Activated gamma-delta T cell treated with anti-CD3 and anti-CD28 coated beads, Interleukin-2, amount 50 U/mL, for 16 hours (primary cell): ENCODE measurements around the gene C1RL.
A peak's percentile ranks its signal among the peaks of the same experiment; 100 is the strongest.

ENCODE experiments used
- DNase-seq: peaks from one replicate; pipeline ENCODE4 v3.0.0-alpha.2; 2020; ENCODE audit warnings: low read depth

The C1RL gene

DNA sequence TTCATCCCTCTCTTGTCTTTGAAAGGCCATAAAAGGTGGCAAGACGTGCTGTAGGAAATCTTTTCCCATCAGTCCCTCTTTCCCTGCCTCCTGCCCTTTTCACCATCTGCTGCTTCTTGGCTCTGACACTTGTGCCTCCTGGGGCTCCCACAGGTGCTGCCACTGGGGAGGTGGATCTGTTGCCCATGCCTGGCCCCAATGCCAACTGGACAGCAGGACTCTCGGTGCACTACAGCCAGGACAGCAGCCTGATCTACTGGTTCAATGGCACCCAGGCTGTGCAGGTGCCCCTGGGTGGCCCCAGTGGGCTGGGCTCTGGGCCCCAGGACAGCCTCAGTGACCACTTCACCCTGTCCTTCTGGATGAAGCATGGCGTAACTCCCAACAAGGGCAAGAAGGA is 27.7 kb upstream of the C1RL start:
- no peak for DNase-seq

DNA sequence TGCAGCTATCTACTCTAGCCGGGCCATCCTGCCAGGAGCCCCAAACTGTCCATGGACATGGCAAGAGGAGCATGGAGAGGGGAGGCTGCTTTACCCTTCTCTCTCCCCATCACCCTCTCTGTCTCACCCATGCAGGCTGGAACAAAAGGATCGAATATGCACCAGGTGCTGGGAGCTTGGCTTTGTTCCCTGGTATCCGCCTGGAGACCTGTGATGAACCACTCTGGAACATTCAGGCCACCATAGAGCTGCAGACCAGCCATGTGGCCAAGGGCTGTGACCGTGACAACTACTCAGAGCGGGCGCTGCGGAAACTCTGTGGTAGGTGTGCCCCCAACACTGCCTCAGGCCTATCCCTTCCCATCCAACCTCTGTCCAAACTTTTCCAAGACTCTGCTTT is 27.1 kb upstream of the C1RL start:
- DNase-seq, result no peak

DNA sequence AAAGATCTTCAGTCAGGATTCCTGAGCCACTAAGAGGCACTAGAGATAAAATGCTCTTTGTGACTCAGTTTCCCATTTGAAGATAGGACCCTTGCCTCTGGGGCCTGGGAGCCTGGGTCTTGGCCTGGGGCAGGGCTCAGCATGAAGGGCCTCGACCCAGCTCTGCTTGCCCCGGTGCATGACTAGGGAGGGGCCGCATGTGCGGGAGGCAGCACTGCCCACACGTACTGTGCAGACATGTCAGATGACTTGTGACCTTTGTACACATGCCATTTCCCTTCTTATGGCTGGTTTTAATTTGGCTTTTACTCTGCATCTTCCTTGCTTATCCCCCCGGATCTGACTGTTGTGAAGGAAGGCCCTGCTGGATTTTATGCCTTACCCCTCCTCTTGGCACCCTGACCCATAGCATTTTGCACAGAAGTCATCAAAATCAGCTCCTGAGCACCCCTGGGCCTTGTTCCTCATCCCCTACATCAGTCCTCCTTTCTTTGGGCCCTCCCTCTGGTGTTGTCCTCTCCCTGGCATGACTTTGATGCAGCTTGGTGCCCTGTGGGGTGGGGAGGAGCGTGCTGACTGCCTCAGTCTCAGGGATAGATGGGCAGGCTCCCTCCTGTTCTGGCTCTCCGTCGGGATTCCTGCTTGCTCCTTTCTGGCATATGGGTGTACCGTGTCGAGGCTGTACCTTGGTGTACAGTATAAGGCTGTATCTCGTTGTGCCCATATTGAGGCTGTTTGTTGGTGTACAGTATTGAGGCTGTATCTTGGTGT is 25.6 kb upstream of the C1RL start:
- DNase-seq, result no peak

DNA sequence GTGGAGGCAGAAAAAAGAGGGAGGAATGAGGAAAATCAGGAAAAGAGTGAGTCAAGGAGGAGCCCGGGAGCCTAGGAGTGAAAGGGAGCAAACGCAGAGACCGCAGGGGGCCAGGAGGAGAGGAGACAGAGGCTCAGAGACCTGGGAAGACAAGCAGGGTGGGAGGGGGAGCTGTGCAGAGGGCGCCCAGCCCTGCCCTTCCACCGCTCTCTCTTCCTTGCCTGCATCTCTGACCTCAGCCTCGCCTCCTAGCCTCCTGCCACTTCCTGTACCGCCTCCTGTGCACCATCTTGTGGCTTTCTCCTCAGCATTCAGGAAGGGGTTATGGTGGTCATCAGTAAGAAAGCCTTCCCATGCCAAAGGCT is 22.5 kb upstream of the C1RL start:
- no peak for DNase-seq

DNA sequence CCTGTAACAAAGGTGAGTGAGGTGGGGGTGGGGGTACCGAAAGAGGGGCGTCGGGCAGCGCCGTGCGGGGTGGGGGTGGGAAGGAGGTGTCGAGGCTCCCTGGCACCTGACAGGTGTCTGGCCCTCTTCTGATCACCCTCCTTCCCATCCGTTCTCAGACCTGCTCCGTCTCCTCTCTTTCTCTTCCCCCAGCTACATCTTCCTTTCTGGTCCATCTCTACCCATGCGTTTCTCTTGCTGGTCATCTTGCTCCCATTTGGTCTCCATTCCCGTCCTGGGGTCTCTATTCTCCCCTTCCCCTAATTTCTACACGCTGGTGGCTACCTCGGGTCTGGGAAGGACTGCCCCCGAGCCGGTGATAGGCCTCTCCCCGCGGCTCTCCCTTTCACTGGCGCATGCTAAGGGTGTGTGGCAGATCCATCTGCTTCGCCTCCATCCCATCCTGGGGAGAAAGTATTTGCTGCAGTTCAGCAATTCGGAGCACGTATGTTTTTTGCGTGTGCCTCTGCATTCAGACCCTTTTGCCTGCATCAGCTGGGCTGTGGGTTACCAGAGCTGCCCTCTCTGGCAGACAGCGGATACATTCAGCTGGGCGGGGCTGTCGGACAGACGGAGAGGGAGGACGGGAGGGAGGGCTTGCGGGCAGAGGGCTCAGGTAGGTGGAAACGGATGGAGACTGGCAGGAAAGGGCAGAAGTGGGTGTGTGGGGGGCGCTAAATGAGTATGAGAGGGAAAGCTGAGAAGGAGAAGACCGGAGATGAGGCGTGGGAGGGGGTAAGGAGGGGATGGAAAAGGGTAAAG is 21.9 kb upstream of the C1RL start:
- peak; percentile 29 for DNase-seq

DNA sequence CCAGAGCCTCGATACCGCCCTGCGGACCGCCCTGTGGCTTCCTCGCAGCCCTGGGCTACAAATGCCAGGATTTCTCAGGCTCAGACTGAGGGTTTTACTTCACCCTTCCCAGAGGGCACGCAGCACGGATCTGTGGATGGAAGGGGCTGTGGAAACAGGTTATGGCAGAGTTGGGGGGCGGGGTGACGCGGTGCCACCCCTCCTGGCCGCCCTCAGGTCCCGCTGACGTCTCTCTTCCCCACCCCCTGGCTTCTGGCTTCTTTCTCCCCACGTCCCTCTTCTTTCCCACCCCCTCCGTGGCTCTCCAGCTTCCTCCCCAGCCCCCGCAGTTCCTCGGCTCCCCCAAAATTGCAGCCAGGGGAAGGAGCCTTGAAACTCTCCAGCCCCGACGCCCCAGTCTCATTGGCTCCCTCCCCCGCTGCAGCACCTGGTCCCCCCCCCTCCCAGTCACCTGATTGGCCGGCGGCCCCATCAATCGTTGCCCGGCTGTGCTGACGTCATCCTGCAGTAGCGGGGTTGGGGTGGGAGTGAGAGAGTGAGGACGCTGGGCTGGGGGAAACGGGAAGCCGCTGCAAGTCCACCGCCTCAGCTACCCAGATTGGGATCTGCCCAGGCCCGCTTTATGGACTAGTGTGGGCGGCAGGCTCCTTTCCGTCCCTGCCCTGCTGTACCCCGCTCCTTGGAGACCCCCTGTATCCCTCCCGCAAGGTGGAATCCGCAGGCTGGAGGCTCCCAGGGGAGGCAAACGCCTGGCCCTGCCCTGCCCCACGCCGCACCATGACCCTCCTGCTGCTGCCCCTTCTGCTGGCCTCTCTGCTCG is 21.1 kb upstream of the C1RL start, which contains the start of gene CLSTN3:
TSS of gene CLSTN3 (plus strand) at position 500 of the 820 bp plus-strand sequence. CDS start at position 778, 278 bp downstream.
- DNase-seq, result peak; percentile 79

DNA sequence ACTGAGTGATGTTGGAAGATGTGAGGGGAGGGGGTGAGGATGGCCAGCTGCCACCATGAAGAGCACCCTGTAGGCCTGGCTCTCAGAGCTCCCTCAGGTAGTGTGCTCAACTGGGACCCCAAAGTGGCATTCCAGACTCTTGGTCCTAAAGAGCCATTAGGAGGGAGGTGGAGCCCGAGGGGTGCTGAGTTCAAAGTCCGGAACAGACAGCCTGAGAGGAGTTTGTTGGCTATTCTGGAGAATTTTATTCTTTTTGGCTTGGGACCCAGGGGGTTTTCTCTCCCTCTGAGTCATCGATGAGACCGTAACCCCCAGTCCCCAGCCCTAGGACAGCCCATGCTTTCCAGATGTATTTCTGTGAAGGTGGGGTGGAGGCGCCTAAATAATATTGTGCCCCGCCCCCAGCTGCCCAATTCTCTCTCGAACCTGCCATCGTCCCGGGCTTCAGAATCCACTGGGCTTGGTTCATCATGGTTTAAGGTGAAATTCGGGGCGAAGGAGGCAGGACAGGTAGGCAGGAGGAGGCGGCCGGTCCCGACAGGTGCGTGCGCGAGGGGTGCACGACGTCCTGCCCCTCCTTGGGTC is 20.4 kb upstream of the C1RL start:
- DNase-seq, result no peak

DNA sequence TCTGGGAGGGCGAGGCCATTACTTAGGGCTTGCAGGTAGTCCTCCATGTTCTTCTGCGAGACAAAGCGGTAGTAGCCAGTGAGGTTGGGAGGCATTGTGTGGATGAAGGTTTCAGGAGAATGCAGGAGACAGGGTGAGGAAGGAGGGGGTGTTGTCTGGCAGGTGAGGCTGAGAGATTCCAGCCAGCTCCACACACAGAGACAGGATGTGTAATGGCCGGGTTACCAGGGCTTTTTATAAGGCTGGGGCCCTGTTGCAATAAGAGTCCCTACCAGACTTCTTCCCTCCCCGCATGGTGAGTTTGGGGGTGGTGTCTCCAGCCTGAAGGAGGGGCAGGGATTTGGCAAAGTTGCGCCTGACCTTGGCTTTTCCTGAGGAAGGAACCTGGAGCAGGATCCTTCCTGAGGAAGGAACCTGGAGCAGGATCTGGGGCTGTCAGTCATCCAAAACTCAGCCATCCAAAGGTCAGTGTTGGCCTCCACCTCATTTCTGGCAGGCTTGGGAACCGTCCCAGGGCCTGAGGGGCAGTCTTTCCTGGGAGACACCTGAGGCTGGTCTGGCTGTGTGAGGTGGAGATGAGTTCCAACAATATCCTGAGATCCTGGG is 19.8 kb upstream of the C1RL start, which contains the start of gene RBP5:
TSS of gene RBP5 (minus strand) at position 209 of the 606 bp plus-strand sequence. CDS start at position 95, 114 bp downstream.
- DNase-seq, result no peak

DNA sequence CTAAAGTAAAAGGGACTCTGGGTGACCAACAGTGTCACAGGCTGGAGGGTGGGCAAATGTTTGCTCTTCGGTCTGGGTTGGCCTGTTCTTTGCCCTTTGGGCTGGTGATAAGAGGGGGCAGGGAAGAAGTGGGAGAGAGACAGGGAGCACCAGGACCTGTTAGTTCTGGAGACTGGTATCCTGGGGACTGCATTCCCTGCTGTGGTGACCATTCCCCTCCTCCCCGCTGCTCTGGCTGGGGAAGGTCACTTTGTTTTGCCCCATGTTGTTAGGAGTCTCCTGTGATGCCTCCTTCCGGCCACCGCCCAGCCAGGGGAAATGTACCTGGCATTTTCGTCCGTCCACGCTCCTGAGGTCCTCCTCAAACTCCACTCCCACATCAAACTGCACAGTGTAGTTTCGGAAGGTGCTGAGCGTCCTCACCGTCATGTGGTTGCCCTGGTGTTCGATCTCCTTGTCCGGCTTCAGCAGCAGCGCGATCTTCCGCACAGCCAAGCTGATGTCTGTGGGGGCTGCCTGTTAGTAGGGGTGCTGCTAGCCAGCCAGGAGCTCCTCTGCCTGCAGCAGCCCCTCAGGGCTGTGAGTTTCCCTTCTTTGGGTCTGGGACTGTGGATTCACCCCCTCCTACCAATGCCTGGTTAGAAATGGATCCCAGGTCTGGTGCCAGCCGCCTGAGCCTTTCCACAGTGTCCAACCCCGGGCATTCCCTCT is 19.1 kb upstream of the C1RL start:
- no peak for DNase-seq

DNA sequence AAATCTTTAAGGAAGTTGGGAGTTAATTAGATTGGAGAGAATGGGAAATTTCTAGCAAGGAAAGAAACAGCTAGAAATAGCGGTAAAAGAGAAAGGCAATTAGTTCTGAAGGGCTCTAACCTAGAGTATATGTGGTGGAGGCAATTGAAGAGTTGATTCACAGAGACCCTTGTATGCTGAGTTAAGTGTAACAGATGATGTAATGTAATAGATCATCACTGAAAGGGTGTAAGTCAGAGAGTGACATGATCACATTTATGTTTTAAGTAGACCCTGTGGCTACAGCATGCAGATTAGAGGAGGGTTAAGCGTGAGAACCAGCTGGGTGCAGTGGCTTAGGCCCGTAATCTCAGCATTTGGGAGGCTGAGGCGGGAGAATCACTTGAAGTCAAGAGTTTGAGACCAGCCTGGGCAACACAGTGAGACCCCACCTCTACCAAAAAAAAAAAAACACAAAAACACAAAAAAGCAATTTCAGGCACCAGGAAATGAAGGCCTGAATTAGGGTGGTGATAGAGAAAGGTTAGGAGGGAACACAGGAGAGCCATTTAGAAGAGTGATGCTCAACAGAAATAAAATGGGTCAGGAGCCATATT is 16.7 kb upstream of the C1RL start:
- no peak for DNase-seq

DNA sequence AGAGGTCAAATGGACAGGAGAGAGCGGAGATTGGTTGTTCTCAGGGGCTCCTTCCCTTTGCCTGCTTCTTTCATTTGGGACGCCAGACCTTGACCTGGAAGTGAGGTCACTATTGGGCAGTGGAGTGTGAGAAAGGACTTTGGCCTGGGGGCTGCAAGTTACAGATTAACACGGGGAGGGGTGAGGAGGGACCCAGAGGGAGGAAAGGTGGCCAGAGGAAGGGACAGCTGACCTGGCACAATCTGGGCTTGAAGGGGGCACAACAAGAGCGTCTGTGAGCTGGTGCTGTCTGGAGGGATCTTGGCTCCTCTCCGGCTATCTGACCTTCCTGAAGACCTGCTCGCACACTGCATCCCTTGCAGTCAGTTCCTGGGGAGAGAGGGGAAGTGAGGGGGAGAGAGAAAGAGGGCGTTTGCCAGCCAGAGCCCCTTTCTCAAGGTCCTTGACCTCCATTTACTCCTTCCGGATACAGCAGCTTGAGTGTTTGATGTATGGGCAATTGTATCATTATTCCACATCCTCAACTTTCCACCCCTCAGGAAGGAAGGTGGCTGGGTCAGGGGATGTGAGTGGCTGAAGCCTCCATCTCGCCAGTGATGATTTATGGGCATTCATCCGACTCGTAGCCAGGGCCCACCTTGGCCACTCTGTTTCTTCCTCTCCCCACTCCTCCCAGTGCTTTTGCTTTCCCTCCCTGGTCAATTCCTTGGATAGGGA is 14.9 kb upstream of the C1RL start:
- DNase-seq, result no peak

DNA sequence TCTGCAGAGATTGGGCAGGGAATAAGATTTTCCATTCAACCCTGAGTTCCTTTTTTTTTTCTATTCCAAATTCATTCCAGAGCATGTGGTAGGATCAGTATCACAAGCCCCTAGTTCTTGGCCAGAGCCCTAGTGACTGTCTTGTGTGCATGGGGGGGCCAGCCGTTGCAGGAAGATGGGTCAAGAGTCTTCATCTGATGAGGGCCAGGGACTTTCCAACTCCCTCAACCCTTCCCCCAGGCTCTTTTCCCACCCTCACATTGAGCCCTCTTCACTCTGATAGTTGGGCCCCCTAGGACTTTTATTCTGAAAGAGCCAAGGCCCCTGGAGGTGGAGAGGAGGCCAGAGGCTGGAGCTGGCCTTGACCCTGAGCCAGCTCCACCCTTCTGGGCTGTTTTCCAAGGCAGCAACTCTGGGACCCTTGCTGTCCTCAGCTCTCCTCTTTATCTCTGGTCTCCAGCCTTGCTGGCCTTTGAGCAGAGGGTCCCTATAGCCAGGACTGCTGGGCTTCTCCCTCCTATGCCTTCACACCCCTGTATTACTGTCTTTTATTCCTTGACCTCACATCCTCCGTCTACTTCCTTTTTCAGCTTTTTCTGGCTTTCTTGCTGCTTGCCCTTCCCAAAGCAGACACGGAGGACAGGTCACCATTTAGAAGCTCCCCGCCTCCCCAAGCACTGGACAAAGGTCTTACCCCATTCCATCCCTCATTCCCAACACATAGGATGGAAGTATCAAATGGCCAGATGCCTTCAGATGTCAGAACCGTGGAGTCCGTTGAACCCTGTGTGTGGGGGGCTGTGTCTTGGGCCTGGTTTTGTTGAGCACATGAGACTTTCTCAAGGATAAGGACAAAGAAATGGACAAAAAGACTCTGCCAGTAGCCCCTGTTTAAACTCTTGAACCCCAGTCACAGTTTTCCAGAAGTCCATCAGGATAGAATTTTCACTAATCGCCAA is 14.1 kb upstream of the C1RL start:
- DNase-seq, result no peak

DNA sequence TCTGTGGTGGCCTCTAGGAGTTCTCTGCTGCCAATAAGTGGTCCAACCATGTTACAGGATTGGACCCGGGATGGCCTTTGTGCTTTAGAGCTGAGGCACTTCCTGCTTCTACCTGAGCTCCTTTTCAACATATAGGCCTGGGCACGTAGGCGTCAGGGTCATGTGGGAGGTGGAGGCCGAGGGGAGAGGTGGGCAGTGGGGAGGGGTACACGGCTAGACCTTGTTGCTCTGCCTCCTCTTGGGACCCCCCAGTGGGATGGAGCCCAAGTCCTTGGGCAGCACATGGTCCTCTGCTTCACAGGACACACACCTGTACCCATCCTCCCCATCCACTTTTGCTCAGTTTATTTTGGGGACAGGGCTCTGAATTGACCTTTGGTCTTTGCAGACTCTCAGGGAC is 12.3 kb upstream of the C1RL start:
- no peak for DNase-seq

DNA sequence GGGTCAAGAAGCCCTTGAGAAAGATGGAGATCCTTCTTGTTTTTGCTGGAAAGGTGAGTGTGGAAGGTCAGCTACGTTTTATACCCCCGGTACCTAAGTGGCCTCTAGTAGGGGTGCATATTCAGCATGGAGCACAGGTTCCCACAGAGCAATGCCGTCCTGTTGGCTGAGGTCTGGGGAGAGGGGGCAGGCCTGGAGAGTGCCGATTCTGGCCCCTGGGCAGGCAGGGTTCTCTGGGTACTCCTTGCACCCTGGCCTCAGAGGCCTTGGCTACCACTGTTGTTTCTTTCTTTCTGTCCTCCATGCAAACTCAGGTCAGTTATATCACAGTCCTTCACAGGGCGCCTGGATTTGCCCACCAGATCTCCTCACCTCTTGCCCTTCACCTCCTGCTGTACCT is 11.2 kb upstream of the C1RL start:
- DNase-seq, result no peak

DNA sequence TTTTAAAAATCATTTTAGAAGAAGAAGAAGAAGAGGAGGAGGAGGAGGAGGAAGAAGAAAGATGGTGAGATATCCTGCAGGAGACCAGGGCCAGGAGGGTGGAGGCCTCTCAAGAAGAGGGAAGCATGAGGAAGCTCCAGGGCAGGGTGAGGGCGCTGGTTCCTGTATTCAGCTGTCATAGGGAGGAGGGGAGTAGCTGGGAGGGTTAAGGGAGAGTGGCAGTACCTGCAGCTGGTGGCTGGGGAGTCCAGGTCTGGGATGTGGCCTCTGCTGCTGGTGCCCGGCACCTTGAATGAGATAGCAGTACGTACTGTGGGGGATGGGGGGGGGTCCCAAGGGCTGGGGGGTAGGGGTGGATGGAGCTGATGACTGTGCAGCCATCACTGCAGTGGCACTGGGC is 9.9 kb upstream of the C1RL start:
- DNase-seq, result no peak

DNA sequence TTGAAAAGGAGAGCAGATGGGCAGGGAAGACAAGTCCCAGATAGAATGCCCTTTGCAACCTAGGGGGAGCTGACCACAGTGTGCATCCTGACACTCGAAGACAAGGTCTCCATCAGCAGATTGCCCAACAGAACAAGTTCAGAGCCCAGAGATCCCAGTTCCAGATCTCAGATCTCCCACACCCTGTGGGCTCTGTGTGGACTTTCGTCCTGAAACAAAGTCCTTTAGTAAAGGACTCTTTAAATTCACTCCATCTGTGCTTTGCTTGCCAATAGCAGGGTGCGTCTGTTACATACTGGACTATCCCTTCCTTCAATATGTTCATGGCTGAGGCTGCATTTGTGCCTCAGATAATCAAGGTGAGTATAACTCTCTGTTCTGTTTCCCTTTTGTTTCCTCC is 8.7 kb upstream of the C1RL start:
- DNase-seq, result no peak

DNA sequence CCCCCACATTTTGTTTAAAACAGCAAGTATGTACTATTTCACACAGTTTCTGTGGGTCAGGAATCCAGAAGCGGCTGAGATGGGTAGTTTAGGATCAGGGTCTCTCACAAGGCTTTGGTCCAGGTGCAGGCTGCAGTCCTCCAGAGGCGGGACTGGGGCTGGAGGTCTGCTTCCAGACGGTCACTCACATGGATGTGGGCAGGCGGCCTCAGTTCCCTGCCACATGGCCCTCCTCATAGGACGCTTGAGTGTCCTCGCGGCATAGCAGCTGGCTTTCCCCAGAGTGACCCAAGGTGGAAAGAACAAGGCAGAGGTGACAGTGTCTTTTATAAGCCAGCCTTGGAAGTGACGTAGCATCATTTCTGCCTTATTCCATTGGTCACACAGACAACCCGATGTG is 7.9 kb upstream of the C1RL start:
- DNase-seq, result no peak

DNA sequence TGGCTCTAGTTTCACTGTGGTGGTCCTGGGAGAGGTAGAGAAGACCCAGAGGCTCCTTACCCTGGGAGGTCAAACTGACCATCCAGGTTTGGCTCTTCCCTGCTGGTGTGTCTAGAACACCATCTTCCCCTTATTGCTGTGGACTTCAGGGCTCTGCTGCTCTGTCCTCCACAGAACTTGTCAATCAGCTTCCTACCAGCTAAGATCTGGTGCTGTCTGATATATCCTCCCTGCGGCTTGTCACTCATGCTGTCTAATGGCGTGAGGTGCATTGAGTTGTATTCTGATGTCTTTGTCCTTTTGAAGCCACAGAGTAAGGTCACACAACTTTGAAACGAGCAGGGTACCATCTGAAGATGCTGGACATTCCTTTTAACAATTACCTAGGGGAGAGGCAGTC is 7.2 kb upstream of the C1RL start:
- DNase-seq, result no peak

DNA sequence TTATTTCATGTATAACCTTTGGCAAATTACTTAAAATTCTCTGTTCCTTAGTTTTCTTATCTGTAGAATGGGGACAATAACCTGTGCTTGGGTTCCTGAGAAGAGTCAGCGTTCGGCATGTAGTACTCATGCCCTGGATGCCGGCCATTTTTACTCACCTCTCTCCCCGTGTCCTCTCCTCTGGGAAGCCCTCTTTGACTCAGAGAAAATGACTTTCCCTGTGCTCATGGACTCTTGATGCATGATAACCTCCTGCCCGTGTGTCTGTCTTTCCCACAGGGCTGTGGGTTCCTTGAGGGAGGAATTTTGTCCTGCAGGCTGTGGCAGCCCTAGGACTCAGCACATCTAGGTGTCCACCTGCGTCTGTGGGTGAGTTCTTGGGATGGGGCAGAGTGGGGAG is 5.8 kb upstream of the C1RL start:
- no peak for DNase-seq
